GM21825 (cell line): ENCODE data around the gene SUZ12.
"Not testable (repeated sequence)": the region's sequence is repeated elsewhere in the genome, so short reads cannot be mapped to it uniquely, and the experiment has no call there.

Experiments
- ATAC-seq: cut with Tn5 transposase; IDR thresholded peaks from one replicate; pipeline ENCODE4 v1.9.1; 2021; ENCODE audit warnings: mild to moderate bottlenecking, moderate library complexity; ENCODE audit not compliant: unreplicated experiment

Gene SUZ12

DNA sequence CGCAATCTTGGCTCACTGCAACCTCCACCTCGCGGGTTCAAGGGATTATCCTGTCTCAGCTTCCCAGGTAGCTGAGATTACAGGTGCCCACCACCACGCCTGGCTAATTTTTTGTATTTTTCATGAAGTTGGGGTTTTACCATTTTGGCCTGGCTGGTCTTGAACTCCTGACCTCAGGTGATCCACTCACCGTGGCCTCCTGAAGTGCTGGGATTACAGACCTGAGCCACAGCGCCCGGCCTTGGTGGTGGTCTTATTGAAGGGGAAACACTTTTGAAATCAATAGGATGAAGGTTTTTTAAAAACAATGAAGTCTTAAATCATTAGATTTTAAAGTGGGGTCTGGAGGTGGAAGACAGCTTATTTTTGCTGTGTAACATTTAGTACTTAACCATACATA, 5.6 kb downstream of the SUZ12 start:
- not testable (repeated sequence) for ATAC-seq

DNA sequence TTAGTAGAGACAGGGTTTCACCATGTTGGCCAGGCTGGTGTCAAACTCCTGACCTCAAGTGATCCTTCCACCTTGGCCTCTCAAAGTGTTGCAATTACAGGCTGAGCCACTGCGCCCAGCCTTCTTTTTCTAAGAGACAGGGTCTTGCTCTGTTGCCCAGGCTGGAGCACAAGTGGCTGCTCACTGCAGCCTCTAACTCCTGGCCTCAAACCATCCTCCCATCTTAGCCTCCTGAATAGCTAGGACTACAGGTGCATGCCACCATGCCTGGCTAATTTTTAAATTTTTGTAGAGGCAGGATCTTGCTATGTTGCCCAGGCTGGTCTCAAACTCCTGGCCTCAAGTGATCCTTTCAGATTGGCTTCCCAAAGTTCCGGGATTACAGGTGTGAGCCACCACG, 15.1 kb downstream of the SUZ12 start:
- ATAC-seq = not testable (repeated sequence)

DNA sequence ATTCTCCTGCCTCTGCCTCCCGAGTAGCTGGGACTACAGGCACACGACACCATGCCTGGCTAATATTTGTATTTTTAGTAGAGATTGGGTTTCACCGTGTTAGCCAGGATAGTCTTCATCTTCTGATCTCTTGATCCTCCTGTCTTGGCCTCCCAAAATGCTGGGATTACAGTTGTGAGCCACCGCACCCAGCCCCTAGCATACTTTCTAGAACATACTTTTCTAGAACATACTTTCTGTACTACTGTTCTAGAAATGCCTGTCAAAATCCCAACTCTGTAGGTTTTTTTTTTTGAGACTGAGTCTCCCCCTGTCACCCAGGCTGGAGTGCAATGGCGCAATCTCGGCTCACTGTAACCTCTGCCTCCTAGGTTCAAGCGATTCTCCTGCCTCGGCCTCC, 27.3 kb downstream of the SUZ12 start:
- ATAC-seq = not testable (repeated sequence)

DNA sequence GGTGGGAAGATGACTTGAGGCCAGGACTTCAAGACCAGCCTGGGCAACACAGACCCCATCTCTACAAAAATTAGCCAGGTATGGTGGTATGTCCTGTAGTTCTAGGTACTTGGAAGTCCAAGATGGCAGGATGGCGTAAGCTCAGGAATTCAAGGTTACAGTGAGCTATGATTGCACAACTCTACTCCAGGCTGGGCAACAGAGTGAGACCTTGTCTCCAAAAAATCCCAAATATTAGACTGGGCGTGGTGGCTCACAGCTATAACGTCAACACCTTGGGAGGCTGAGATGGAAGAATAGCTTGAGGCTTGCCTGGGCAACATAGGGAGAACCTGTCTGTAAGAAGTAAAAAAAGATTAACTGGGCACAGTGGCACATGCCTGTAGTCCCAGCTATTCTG, 30.8 kb downstream of the SUZ12 start:
- no peak for ATAC-seq

DNA sequence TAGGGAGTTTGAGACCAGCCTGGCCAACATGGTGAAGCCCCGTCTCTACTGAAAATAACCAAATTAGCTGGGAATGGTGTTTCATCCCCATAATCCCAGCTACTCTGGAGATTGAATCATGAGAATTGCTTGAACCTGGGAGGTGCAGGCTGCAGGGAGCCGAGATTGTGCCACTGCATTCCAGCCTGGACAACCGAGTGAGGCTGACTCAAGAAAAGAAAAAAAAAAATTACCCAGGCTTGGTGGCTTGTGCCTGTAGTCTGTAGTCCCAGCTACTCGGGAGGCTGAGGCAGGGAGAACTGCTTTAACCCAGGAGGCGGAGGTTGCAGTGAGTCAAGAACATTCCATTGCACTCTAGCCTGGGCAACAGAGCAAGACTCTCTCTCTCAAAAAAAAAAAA, 33.6 kb downstream of the SUZ12 start:
- not testable (repeated sequence) for ATAC-seq

DNA sequence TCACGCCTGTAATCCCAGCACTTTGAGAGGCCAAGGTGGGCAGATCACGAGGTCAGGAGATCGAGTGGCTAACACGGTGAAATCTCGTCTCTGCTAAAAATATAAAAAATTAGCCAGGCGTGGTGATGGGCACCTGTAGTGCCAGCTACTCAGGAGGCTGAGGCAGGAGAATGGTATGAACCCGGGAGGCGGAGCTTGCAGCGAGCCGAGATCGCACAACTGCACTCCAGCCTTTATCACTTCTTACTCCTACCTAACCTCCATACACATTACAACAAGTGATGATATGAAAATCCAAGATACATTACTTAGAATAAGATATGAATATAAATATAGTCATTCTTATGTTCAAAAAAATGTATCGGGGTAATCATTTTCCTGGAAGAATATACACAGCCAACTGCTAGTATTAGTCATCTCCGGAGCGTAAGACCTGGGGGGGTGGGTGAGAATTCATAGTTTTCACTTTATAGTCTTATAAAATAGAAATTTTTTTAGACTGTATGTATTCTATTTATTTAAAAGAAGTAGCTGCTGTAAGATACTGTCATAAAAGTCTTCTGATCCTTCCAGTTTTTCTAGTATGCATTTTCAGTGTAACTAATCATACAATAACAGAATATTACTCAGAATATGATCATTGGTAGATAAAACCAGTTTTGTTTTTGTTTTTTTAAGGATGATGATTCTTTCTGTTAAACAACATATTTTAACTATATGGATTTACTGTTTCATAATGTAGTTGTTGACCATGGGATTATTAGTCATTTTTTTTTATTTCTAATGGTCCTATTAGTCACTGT, 37.7 kb downstream of the SUZ12 start:
- ATAC-seq = not testable (repeated sequence)

DNA sequence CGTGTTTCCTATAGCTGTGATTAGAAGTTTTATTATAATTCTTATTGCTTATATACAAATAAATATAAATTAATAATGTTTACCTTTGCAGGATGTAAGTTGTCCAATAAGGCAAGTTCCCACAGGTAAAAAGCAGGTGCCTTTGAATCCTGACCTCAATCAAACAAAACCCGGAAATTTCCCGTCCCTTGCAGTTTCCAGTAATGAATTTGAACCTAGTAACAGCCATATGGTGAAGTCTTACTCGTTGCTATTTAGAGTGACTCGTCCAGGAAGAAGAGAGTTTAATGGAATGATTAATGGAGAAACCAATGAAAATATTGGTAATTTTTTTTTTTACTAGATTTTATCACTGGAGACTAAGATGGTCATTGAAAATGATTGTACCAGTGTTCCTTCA, 38.6 kb downstream of the SUZ12 start:
- ATAC-seq = not testable (repeated sequence)

DNA sequence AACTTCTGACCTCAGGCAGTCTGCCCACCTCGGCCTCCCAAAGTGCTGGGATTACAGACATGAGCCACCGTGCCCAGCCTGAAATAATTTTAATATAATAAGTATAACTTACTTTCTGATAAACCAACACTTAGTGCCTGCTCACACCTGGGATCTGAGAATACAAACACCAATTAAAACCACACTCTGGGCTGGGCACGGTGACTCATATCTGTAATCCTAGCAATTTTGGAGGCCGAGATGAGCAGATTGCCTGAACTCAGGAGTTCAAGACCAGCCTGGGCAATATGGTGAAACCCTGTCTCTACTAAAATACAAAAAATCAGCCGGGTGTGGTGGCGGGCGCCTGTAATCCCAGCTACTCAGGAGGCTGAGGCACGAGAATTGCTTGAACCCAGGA, 55.0 kb downstream of the SUZ12 start:
- ATAC-seq = not testable (repeated sequence)

DNA sequence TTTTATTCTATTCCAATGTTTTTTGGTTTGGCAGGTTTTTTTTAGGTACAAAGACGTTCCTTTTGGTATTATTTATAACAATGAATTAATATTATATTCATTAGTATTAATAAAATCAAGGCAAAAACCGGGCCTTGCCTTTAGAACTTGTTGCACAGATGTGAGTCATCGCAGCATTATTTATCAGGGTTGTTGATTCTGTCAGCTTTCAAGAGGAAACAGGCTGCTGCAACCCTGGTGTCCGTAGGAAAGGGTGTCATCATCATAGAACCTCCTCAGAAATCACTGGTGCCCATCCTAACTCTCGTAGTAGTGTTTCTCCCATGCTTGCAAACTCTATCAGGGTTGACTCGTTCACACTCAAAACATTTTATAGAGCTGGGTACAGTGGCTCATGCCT, 60.2 kb downstream of the SUZ12 start:
- no peak for ATAC-seq

DNA sequence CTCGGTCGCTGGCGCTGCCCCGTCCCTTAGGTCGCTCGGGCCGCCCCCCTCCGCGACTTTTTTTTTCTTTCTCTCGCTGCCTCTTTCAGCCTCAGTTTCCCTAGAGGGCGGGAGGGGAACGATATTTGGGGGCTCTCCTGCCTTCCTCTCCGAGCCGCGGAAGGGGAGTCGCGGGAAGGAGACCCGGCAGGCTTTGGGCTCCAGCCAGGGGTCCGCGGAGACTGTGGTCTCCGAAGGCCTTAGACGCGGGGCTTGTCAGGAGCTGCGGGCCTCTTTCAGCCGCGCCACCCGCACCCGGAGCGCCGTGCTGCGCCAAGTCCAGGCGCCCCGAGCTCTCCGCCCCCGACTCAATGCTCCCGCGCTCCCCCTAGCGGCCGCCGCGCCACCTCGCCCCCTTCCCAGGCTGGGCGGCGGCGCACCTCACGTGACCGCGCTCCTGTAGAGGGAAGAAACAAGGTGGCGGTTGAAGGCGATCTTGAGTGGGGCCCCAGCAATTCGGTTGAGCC, 70.2 kb downstream of the SUZ12 start, which contains the start of gene LRRC37B:
TSS of gene LRRC37B (plus strand) at position 427 of the 506 bp plus-strand sequence. CDS start 14,010 bp downstream, outside the sequence.
- peak; percentile 81 for ATAC-seq

DNA sequence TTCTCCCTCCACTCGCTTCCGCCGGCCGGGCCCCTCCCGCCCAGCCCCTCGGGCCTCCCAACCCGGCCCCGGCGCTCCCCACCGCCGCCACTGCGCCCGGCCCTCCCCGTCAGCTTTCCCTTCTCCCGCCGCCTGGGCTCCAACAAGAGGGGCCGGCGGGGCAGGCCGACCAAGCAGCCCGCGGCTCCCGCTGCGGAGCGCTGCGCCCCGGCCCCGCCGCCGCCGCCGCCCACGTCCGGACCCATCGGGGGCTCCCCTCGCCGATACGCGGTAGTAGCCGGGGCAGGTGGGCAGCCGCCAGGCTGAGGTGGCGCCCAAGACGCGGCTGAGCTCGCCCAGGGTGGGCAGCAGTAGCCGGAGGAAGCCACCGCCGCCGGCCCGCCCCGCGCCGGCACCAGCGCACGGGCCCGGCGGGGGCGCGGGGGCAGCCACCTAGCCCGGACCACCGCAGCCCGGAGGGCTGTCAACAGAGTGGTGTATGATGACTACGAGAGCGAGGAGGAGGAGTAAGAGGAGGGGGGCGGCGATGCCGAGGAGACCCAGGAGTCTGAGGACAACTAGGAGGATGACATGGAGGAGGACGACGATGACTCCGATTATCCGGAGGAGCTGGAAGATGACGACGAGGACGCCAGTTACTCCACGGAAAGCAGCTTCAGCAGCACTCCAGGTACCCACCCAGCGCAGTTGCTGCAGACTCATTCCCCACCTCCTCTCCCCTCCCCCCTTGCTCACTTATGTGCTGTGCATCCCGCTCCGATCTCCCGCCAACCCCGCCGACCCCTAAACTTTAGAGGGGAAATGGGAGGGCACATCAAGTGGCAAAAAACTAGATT, 70.9 kb downstream of the SUZ12 start:
- peak; percentile 38 for ATAC-seq

DNA sequence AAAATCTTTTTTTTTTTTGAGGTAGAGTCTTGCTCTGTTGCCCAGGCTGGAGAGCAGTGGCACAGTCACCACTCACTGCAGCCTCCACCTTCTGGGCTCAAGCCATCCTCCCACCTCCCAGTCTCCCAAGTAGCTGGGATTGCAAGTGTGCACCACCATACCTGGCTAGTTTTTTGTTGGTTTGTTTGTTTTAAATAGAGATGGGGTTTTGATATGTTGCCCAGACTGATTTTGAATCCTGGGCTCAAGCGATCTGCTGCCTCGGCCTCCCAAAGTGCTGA, 72.4 kb downstream of the SUZ12 start:
- no peak for ATAC-seq

DNA sequence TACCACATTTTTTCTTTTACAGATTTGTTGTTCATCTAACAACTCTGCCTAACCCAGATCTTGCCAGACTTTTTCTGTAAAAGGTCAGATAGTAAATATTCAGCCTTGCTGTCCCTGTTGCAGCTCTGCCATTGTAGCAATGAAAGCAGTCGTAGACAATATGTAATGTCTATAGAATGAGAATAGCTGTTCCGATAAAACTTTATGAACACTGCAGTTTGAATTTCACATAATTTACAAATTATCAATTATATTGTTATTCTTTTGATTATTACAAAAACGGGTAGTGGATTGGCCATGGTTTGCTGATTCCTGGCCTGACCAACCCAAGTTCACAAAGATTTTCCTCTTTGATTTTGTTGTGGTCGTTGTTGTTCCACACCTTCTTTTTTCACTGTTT, 73.3 kb downstream of the SUZ12 start:
- ATAC-seq = no peak

DNA sequence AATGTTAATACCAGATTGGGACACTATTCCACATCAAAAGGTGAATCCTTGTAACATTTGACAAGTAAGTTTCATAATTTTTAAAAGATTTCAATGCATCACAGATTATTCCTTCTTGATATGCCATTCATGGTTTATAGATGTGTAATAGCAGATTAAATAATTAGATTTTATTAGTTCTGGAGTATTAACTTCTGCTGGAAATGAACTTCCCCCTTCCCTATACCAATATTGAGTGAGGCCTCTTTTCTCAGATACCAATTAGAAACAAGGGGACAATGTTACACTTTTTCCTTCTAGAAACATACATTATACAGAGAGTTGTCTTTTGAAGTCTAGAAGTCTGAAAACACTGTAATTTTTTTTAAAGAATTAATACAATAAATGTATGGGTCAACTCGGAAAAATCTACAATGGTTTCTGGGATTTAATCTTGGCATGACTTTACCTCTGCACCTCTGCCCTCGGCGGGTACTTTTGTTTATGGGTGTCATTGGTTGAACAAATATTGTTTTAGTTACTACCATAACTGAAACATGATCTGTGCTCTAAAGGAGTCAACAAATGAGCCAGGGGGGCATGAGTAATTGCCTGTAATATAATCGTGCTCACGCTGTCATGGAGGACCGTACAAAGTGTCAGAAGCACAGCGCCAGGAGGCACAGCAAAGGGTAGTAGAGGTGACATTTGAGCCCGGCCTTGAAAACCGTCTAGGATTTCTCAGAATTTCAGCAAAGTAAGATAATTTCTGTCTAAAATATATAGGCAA, 78.6 kb downstream of the SUZ12 start:
- no peak for ATAC-seq

DNA sequence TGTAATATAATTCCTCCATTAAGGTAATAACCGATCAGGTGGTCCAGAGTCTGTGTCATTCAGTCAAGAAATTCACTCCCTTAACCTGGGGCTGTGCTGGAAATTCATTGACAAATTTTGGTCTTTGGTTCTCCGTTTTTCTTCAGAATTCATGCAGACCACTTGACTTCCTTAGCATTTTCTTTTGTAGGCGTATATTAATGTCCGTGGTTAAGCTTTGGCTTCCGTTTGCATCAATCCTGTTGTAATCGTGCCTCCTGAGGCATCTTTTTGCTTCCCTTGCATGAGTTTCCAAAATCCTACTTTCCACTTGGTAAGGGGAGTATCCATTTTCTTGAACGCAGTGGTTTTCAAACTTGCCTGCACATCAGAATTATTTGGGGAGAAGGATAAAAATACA, 79.4 kb downstream of the SUZ12 start:
- ATAC-seq = no peak

DNA sequence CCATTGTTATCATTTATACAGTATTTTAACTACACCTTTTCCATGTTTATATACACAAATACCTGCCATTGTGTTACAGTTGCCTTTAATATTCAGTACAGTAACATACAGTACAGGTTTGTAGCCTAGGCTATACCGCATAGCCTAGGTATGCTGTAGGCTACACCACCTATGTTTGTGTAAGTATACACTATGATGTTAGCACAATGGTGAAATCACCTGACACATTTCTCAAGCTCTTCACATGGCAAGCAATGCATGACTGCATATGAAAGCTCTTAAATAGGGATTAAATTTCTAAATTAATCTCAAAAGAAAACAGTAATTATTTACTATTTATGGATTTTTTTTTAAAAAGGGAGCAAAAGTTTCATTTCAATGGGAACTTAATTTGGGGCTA, 82.4 kb downstream of the SUZ12 start:
- ATAC-seq = no peak

DNA sequence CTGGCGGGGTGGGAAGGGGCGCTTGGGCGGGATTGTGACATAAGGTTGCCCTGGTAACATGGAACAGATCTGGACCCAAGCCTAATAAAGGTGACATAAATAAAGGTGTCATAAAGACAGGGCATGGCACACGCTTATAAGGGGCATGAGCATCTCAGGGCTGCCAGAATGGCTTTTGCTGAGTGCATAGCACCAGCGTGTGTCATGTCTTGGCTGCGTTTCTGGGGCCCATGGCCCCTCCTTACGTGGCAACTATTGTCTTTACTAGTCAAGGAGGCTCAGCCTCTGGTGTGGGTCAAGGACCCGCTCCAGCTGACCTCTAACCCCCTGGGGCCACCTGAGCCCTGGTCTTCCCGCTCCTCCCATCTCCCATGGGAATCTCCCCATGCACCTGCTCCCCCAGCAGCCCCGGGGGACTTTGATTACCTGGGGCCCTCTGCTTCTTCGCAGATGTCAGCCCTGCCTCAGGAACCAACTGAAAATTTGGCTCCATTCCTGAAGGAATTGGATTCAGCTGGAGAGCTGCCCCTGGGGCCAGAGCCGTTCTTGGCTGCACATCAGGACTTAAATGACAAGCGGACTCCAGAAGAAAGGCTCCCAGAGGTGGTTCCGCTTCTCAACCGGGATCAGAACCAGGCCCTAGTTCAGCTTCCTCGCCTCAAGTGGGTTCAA, 84.3 kb downstream of the SUZ12 start:
- no peak for ATAC-seq

DNA sequence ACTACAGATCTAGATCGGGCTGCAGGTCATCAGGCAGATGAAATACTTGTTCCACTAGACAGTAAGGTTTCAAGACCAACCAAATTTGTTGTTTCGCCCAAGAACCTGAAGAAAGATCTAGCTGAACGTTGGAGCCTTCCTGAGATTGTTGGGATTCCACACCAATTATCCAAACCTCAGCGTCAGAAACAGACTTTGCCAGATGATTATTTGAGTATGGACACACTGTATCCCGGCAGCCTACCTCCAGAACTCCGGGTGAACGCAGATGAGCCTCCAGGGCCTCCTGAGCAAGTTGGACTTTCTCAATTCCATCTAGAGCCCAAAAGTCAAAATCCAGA, 84.8 kb downstream of the SUZ12 start:
- no peak for ATAC-seq

DNA sequence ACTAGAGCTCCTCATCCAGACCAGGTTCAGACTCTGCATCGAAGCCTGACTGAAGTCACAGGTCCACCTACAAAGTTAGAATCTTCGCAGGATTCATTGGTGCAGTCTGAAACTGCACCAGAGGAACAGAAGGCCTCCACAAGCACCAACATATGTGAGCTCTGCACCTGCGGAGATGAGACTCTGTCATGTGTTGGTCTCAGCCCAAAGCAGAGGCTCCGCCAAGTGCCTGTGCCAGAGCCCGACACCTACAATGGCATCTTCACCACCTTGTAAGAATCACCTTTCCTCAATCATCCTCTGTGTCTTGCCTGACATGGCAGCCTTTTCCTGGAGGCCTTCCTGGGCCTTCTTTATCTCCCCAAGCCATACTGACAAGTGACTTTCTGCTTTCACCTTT, 85.7 kb downstream of the SUZ12 start:
- ATAC-seq = not testable (repeated sequence)

DNA sequence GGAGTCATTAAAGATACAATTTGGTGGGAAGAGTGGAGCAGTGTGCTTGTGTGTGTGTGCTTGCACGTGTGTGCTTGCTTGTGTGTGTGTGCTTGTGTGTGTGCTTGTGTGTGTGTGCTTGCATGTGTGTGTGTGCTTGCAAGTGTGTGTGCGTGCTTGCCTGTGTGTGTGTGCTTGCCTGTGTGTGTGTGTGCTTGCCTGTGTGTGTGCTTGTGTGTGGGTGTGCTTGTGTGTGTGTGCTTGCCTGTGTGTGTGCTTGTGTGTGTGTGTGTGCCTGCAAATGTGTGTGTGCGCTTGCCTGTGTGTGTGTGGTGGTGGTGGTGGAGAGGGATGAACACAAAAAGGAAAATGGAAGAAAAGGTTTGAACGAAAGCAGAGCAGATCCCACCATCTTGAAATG, 90.5 kb downstream of the SUZ12 start:
- ATAC-seq = not testable (repeated sequence)

DNA sequence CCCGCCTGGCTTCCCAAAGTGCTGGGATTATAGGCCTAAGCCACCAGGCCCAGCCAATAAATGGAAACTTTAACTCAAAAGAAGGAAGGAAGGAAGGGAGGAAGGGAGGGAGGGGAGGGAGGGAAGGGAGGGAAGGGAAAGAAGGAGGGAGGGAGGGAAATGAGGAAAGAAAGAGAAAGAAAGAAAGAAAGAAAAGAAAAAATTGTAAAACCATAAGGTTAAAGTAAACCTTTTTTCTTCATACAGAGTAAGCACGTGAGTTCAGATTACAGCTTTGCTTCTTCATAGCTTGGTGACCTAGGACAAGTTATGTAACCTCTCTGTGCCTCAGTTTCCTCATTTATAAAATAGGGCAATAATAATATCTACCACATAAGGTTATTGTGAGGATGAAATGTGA, 96.4 kb downstream of the SUZ12 start:
- no peak for ATAC-seq
